ENCODE data around the gene KHK. TPM values are rescaled to one million over a fixed set of nuclear protein-coding genes. Genes with fewer than 3 reads are reported as not detected.

The KHK gene
- total RNA-seq, 1 donor = 0.36 TPM

- no peak for TF ChIP-seq CTCF (IDR thresholded peaks at IDR 0.05; ENCODE audit: extremely low read depth, low read depth, low read length)
- no peak within 1 kb of the TSS for H3K4me2 ChIP-seq (ENCODE audit: insufficient read depth, low read length)
- no peaks in the 10 kb centered on the region for H3K9me3 ChIP-seq (ENCODE audit: low read depth, low read length)
- no peaks in the 10 kb centered on the region for H4K20me1 ChIP-seq (ENCODE audit: insufficient read depth, low read length)
- H3K4me3 ChIP-seq (ENCODE audit: insufficient read depth, low read length) = no peak within 1 kb of the TSS
- H2AFZ ChIP-seq (ENCODE audit: low read length) = no peak within 1 kb of the TSS
- H3K27me3 ChIP-seq (ENCODE audit: insufficient read depth, low read length) = peaks cover 18% of the 10 kb centered on the region
- H3K79me2 ChIP-seq (ENCODE audit: insufficient read depth, low read length) = peaks cover 1% of the 10 kb centered on the region
- H3K4me1 ChIP-seq (ENCODE audit: insufficient read depth, low read length) = no peaks in the 10 kb centered on the region
- no peak for DNase-seq (ENCODE audit: insufficient read length, low spot score, missing footprints)
- no peak within 1 kb of the TSS for H3K27ac ChIP-seq (ENCODE audit: low read depth, low read length)
- H3K36me3 ChIP-seq (ENCODE audit: insufficient read depth, low read length) = no peaks in the 10 kb centered on the region
Measured at GRCh38 chr2:27139310-27139709, 52.7 kb downstream of the KHK start, which contains the start of gene PRR30. Gene PRR30 (minus strand): TSS chr2:27139410. CDS start chr2:27138329, 1,081 bp downstream.

GRCh38 chr2:27143285-27143684, 56.7 kb downstream of the KHK start:
- peaks cover 18% of the 10 kb centered on the region for H3K27me3 ChIP-seq (ENCODE audit: insufficient read depth, low read length)
- no peaks in the 10 kb centered on the region for H3K9me3 ChIP-seq (ENCODE audit: low read depth, low read length)
- no peak overlapping the region for H3K4me2 ChIP-seq (ENCODE audit: insufficient read depth, low read length)
- H3K27ac ChIP-seq (ENCODE audit: low read depth, low read length) = no peak overlapping the region
- H2AFZ ChIP-seq (ENCODE audit: low read length) = no peak overlapping the region
- TF ChIP-seq CTCF (IDR thresholded peaks at IDR 0.05; ENCODE audit: extremely low read depth, low read depth, low read length) = no peak
- H3K36me3 ChIP-seq (ENCODE audit: insufficient read depth, low read length) = no peaks in the 10 kb centered on the region
- no peak overlapping the region for H3K4me3 ChIP-seq (ENCODE audit: insufficient read depth, low read length)
- no peaks in the 10 kb centered on the region for H4K20me1 ChIP-seq (ENCODE audit: insufficient read depth, low read length)
- H3K4me1 ChIP-seq (ENCODE audit: insufficient read depth, low read length) = no peaks in the 10 kb centered on the region
- no peak for DNase-seq (ENCODE audit: insufficient read length, low spot score, missing footprints)
- no peaks in the 10 kb centered on the region for H3K79me2 ChIP-seq (ENCODE audit: insufficient read depth, low read length)

GRCh38 chr2:27145682-27146081, 59.1 kb downstream of the KHK start:
- no peaks in the 10 kb centered on the region for H4K20me1 ChIP-seq (ENCODE audit: insufficient read depth, low read length)
- no peaks in the 10 kb centered on the region for H3K36me3 ChIP-seq (ENCODE audit: insufficient read depth, low read length)
- DNase-seq (ENCODE audit: insufficient read length, low spot score, missing footprints) = no peak
- H3K9me3 ChIP-seq (ENCODE audit: low read depth, low read length) = no peaks in the 10 kb centered on the region
- H3K4me1 ChIP-seq (ENCODE audit: insufficient read depth, low read length) = no peaks in the 10 kb centered on the region
- no peak overlapping the region for H3K4me3 ChIP-seq (ENCODE audit: insufficient read depth, low read length)
- H3K27me3 ChIP-seq (ENCODE audit: insufficient read depth, low read length) = peaks cover 10% of the 10 kb centered on the region
- H3K4me2 ChIP-seq (ENCODE audit: insufficient read depth, low read length) = no peak overlapping the region
- no peak for TF ChIP-seq CTCF (IDR thresholded peaks at IDR 0.05; ENCODE audit: extremely low read depth, low read depth, low read length)
- no peak overlapping the region for H2AFZ ChIP-seq (ENCODE audit: low read length)
- no peaks in the 10 kb centered on the region for H3K79me2 ChIP-seq (ENCODE audit: insufficient read depth, low read length)
- H3K27ac ChIP-seq (ENCODE audit: low read depth, low read length) = no peak overlapping the region

GRCh38 chr2:27147935-27148334, 61.4 kb downstream of the KHK start:
- H3K4me2 ChIP-seq (ENCODE audit: insufficient read depth, low read length) = no peak overlapping the region
- H3K9me3 ChIP-seq (ENCODE audit: low read depth, low read length) = no peaks in the 10 kb centered on the region
- no peak overlapping the region for H2AFZ ChIP-seq (ENCODE audit: low read length)
- H3K4me3 ChIP-seq (ENCODE audit: insufficient read depth, low read length) = no peak overlapping the region
- H3K79me2 ChIP-seq (ENCODE audit: insufficient read depth, low read length) = no peaks in the 10 kb centered on the region
- DNase-seq (ENCODE audit: insufficient read length, low spot score, missing footprints) = no peak
- no peak overlapping the region for H3K27ac ChIP-seq (ENCODE audit: low read depth, low read length)
- no peak for TF ChIP-seq CTCF (IDR thresholded peaks at IDR 0.05; ENCODE audit: extremely low read depth, low read depth, low read length)
- no peaks in the 10 kb centered on the region for H3K4me1 ChIP-seq (ENCODE audit: insufficient read depth, low read length)
- no peaks in the 10 kb centered on the region for H4K20me1 ChIP-seq (ENCODE audit: insufficient read depth, low read length)
- peaks cover 9% of the 10 kb centered on the region for H3K27me3 ChIP-seq (ENCODE audit: insufficient read depth, low read length)
- H3K36me3 ChIP-seq (ENCODE audit: insufficient read depth, low read length) = no peaks in the 10 kb centered on the region

Data from osteoblast (primary cell).